ENCODE results near the gene FOXRED1.

FOXRED1 gene

DNA sequence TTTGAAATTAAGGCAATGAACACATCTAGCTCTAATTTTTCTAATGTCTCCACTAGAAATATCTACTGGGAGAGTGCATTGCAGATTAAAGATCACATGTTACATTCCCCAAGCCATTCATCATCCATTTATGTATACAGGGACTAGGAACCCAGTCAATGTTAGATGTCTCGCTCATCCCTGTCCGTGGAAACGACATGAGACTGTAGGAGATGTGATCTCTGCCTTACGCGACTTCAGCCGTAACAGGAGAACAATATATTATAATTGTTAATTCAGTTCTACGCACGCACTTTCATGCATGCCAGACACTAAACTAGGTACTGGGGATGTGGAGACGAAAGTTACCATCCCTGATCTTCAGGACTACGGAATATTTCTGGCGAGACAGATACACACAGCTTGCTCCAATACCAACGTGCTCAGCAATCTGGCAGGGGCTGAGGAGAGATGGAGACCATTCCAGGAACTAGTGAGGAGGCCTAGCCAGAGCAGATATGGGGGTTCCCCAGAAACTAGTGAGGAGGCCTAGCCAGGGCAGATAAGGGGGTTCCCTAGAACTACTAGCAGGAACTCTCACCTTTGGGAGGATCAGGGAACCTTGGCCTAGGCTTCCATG is 35.6 kb downstream of the FOXRED1 start:
- H3K9me3 ChIP-seq (ENCODE audit: insufficient read depth, low read length, severe bottlenecking), result no peaks in the 10 kb centered on the region
- no peaks in the 10 kb centered on the region for H3K27me3 ChIP-seq (ENCODE audit: insufficient read depth, low read length, poor library complexity)
- peak overlapping the region; percentile 90 to 95 for H3K4me3 ChIP-seq (ENCODE audit: low read depth in 1 of 2, low read length in 2 of 2)
- peak; percentile 30 for ATAC-seq (ENCODE audit: insufficient read depth, low read depth)
- TF ChIP-seq EZH2 (IDR thresholded peaks at IDR 0.05; ENCODE audit: borderline replicate concordance, low read depth, low read length, severe bottlenecking) (no peak), CTCF (IDR thresholded peaks at IDR 0.05; ENCODE audit: borderline replicate concordance, extremely low read depth, low read length, poor library complexity, severe bottlenecking) (no peak)
- peak overlapping the region; percentile 98 for H2AFZ ChIP-seq (ENCODE audit: low read depth, low read length)
- peaks cover 29% of the 10 kb centered on the region for H3K36me3 ChIP-seq (ENCODE audit: insufficient read depth, low read length)
- H3K9ac ChIP-seq (ENCODE audit: low read depth, low read length), result peak overlapping the region; percentile 99
- no peak for DNase-seq
- peaks cover 43% of the 10 kb centered on the region for H3K4me1 ChIP-seq (ENCODE audit: insufficient read depth, low read length)
- H4K20me1 ChIP-seq (ENCODE audit: insufficient read depth, low read length), result no peaks in the 10 kb centered on the region
- H3K79me2 ChIP-seq (ENCODE audit: insufficient read depth, low read length), result peaks cover 57% of the 10 kb centered on the region
- peak overlapping the region; percentile 99 for H3K27ac ChIP-seq (ENCODE audit: low read length)
- peak overlapping the region; percentile 91 for H3K4me2 ChIP-seq (ENCODE audit: insufficient read depth, low read length)

- peak overlapping the region; percentile 44; the same call in 1 of the 2 replicates for H3K4me2 ChIP-seq (ENCODE audit: insufficient read depth, low read length)
- no peak overlapping the region for H3K9ac ChIP-seq (ENCODE audit: low read depth, low read length)
- H2AFZ ChIP-seq (ENCODE audit: low read depth, low read length), result no peak overlapping the region
- H3K4me1 ChIP-seq (ENCODE audit: insufficient read depth, low read length), result peaks cover 48% of the 10 kb centered on the region
- TF ChIP-seq EZH2 (IDR thresholded peaks at IDR 0.05; ENCODE audit: borderline replicate concordance, low read depth, low read length, severe bottlenecking) (no peak), CTCF (IDR thresholded peaks at IDR 0.05; ENCODE audit: borderline replicate concordance, extremely low read depth, low read length, poor library complexity, severe bottlenecking) (no peak)
- H4K20me1 ChIP-seq (ENCODE audit: insufficient read depth, low read length), result no peaks in the 10 kb centered on the region
- no peaks in the 10 kb centered on the region for H3K9me3 ChIP-seq (ENCODE audit: insufficient read depth, low read length, severe bottlenecking)
- no peaks in the 10 kb centered on the region for H3K27me3 ChIP-seq (ENCODE audit: insufficient read depth, low read length, poor library complexity)
- DNase-seq, result no peak
- H3K36me3 ChIP-seq (ENCODE audit: insufficient read depth, low read length), result peaks cover 31% of the 10 kb centered on the region
- H3K27ac ChIP-seq (ENCODE audit: low read length), result peak overlapping the region; percentile 58
- H3K4me3 ChIP-seq (ENCODE audit: low read depth in 1 of 2, low read length in 2 of 2), result no peak overlapping the region
- no peak for ATAC-seq (ENCODE audit: insufficient read depth, low read depth)
- H3K79me2 ChIP-seq (ENCODE audit: insufficient read depth, low read length), result peaks cover 49% of the 10 kb centered on the region
Observed at GRCh38 chr11:126305699-126306098, 36.7 kb downstream of the FOXRED1 start.

DNA sequence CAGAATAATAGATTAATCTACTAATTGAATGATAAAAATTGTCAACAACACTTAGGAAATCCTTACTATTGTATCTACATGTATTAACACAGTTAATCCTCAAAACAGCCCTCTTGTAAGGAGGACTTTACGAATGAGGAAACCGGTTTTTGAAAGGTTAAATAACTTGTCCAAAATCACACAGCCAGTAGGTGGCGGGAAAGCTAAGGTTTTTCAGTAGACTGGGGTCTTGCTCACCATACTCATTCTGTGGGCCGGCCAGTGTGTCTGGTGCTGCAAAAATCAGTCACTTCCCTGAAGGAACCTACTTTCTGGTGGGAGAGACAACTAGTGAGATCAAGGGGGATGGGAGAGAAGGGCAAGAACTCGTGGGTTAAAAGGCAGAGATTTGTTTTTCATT is 38.8 kb downstream of the FOXRED1 start:
- H3K9ac ChIP-seq (ENCODE audit: low read depth, low read length), result no peak overlapping the region
- peak; percentile 66 for TF ChIP-seq CTCF (IDR thresholded peaks at IDR 0.05; ENCODE audit: borderline replicate concordance, extremely low read depth, low read length, poor library complexity, severe bottlenecking)
- no peak for TF ChIP-seq EZH2 (IDR thresholded peaks at IDR 0.05; ENCODE audit: borderline replicate concordance, low read depth, low read length, severe bottlenecking)
- H2AFZ ChIP-seq (ENCODE audit: low read depth, low read length), result no peak overlapping the region
- no peak overlapping the region for H3K4me3 ChIP-seq (ENCODE audit: low read depth in 1 of 2, low read length in 2 of 2)
- DNase-seq (peak; percentile 60), ATAC-seq (ENCODE audit: insufficient read depth, low read depth) (peak; percentile 20; the same call in 1 of the 3 replicates)
- H3K9me3 ChIP-seq (ENCODE audit: insufficient read depth, low read length, severe bottlenecking), result no peaks in the 10 kb centered on the region
- peaks cover 32% of the 10 kb centered on the region for H3K36me3 ChIP-seq (ENCODE audit: insufficient read depth, low read length)
- H3K27ac ChIP-seq (ENCODE audit: low read length), result no peak overlapping the region
- peaks cover 39% of the 10 kb centered on the region for H3K79me2 ChIP-seq (ENCODE audit: insufficient read depth, low read length)
- no peaks in the 10 kb centered on the region for H4K20me1 ChIP-seq (ENCODE audit: insufficient read depth, low read length)
- no peak overlapping the region for H3K4me2 ChIP-seq (ENCODE audit: insufficient read depth, low read length)
- H3K27me3 ChIP-seq (ENCODE audit: insufficient read depth, low read length, poor library complexity), result no peaks in the 10 kb centered on the region
- H3K4me1 ChIP-seq (ENCODE audit: insufficient read depth, low read length), result peaks cover 42% of the 10 kb centered on the region
